ENCODE measurements around the gene LBX2.

LBX2 gene

GRCh38 chr2:74499267-74499939 is at the start of gene LBX2:
Gene LBX2 (minus strand): TSS chr2:74499603. CDS start chr2:74499537, 66 bp downstream.
- DNase-seq (ENCODE audit: low read depth): no peak

GRCh38 chr2:74548285-74548899 is 49.0 kb upstream of the LBX2 start:
- no peak for DNase-seq (ENCODE audit: low read depth)

- no peak for DNase-seq (ENCODE audit: low read depth)
Measured at GRCh38 chr2:74546004-74546403, 46.6 kb upstream of the LBX2 start.

- DNase-seq (ENCODE audit: low read depth): no peak
Measured at GRCh38 chr2:74544634-74545033, 45.2 kb upstream of the LBX2 start.

GRCh38 chr2:74542978-74543377 is 43.6 kb upstream of the LBX2 start:
- DNase-seq (ENCODE audit: low read depth): no peak

- DNase-seq (ENCODE audit: low read depth): no peak
Measured at GRCh38 chr2:74540291-74540690, 40.9 kb upstream of the LBX2 start.

GRCh38 chr2:74538881-74539339 is 39.5 kb upstream of the LBX2 start:
- DNase-seq (ENCODE audit: low read depth): no peak

GRCh38 chr2:74537140-74537539 is 37.7 kb upstream of the LBX2 start:
- no peak for DNase-seq (ENCODE audit: low read depth)

- DNase-seq (ENCODE audit: low read depth): no peak
Measured at GRCh38 chr2:74536166-74536950, 37.0 kb upstream of the LBX2 start.

GRCh38 chr2:74535440-74535965 is 36.1 kb upstream of the LBX2 start:
- DNase-seq (ENCODE audit: low read depth): no peak

- no peak for DNase-seq (ENCODE audit: low read depth)
Measured at GRCh38 chr2:74534411-74534810, 35.0 kb upstream of the LBX2 start.

- DNase-seq (ENCODE audit: low read depth): no peak
Measured at GRCh38 chr2:74533464-74533863, 34.1 kb upstream of the LBX2 start.

GRCh38 chr2:74532222-74532621 is 32.8 kb upstream of the LBX2 start:
- DNase-seq (ENCODE audit: low read depth): no peak

- no peak for DNase-seq (ENCODE audit: low read depth)
Measured at GRCh38 chr2:74531666-74532065, 32.3 kb upstream of the LBX2 start.

GRCh38 chr2:74530239-74531187 is 31.1 kb upstream of the LBX2 start:
- no peak for DNase-seq (ENCODE audit: low read depth)

GRCh38 chr2:74529357-74530238 is 30.2 kb upstream of the LBX2 start, which contains the start of the genes AUP1 and HTRA2:
Gene AUP1 (minus strand): TSS chr2:74529706. CDS start chr2:74529629, 77 bp downstream.
Gene HTRA2 (plus strand): TSS chr2:74529933. CDS start chr2:74530007, 74 bp downstream.
- DNase-seq (ENCODE audit: low read depth): peak; percentile 84

GRCh38 chr2:74528600-74529356 is 29.4 kb upstream of the LBX2 start:
- no peak for DNase-seq (ENCODE audit: low read depth)

- DNase-seq (ENCODE audit: low read depth): no peak
Measured at GRCh38 chr2:74527741-74528140, 28.3 kb upstream of the LBX2 start.

GRCh38 chr2:74526649-74527230 is 27.3 kb upstream of the LBX2 start:
- DNase-seq (ENCODE audit: low read depth): no peak
